Frontal cortex (tissue), 4 donors: ENCODE measurements around the gene UNC13B. TPM values are rescaled to one million over a fixed set of nuclear protein-coding genes. Genes with fewer than 3 reads are reported as not detected.
"Not testable (repeated sequence)": the region's sequence is repeated elsewhere in the genome, so short reads cannot be mapped to it uniquely, and the experiment has no call there.

ENCODE experiments used
- DNase-seq, 2 donors: peaks; one replicate each; pipeline ENCODE4 v3.0.0; 2012; ENCODE audit warnings: low spot score in 2 of 2
- FAIRE-seq: peaks from 2 replicates; lab custom pipeline; 2012; peaks lifted over from hg19 to GRCh38; lab: Jason Lieb, UNC
- total RNA-seq: library from RNA; depleted of rRNA; stranded (reverse); fragments of >200 nt; gene quantifications from one replicate; pipeline ENCODE4 v1.2.3, GENCODE V29; 2014
- donor health status: control.
- donor health status: control.
- donor health status: control.

UNC13B gene
- total RNA-seq, 1 donor from 2014 or later: 17.9 TPM

- FAIRE-seq (no peak), DNase-seq (no peak)
Measured at GRCh38 chr9:35162605-35163315, 951 bp downstream of the UNC13B start.

- FAIRE-seq (no peak), DNase-seq (no peak)
Measured at GRCh38 chr9:35163413-35163812, 1.6 kb downstream of the UNC13B start.

DNA sequence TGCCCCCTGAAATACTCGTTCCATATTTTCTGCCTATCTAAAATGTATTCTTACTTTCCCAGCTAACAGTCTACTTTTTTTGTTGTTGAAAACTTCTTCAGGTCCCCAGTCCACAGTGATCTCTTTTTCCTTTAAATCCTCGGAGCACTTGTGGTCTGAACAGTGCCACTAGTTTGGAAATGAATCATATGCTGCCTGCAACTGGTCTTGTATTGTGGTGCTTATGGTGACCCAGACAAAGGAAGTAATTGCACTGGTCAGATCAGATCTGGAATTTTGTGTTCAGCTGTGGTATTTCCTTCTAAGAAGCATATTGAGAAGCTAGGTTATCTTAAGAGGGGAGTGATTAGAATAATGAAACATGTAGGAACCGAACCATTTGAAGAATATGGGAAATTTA lies 2.9 kb downstream of the UNC13B start:
- no peak for DNase-seq
- no peak for FAIRE-seq

DNA sequence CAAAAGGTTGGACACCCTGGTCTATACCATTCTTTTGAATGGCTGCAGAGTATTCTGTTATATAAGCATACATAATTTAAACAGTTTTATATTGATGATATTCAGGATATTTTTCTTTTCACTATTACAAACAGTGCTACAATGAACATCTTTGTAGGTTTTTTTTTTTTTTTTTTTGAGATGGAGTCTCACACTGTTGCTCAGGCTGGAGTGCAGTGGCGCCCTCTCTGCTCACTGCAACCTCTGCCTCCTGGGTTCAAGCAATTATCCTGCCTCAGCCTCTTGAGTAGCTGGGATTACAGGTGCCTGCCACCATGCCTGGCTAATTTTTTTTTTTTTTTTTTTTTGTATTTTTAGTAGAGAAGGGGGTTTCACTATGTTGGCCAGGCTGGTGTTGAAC lies 5.6 kb downstream of the UNC13B start:
- not testable (repeated sequence) for DNase-seq, FAIRE-seq

DNA sequence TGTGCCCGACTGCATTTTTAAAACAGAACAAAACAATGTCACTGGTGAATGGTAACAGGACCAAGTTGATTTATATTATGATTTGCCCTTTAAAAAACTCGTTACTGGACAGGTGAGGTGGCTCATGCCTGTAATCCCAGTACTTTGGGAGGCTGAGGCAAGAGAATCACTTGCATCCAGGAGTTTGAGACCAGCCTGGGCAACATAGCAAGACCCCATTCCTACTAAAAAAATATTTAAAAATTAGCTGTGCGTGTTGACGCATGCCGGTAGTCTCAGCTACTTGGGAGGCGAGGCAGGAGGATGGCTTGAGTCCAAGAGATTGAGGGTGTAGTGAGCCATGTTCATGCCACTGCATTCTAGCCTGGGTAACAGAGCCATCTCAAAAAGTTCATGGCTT lies 7.2 kb downstream of the UNC13B start:
- DNase-seq (no peak), FAIRE-seq (no peak)

DNA sequence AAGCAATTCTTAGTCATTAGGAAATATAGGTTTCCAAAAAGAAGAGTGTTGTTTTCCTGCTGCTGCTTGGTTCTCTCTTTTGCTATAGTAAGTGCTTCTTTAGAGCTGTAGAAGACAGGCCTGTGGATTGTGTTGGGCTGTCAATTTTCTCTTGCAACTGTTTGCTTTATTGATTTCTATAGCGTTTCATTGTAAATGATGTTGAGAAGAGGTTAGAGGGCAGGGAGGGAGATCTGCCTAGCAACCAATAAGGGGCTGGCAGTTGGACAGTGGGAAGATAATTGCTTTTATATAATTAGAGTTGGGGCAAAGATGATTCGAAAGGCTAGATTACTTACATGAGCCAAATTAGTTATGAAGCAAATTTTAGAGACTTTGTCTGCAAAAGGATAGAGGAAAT lies 11.1 kb downstream of the UNC13B start:
- no peak for FAIRE-seq
- DNase-seq: no peak

DNA sequence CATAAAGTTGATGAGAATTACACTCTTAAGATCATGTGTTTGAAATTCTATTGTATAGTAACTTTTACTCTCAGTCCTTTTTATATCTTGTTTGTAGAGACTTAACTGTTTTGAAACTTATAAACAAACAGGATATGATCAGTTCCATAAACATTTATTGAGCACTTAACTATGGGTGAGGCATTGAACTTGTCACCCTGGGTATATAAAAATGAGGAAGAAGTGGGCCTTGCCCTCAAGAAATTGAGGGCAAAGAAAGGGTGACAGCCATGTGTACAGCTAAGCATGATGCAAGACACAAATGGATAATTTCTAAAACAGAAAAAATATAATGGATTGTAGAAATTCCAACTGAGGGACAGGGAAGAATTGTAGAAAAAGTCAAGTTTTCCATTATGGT lies 15.7 kb downstream of the UNC13B start:
- DNase-seq: no peak
- FAIRE-seq: no peak

GRCh38 chr9:35179347-35180280 lies 17.8 kb downstream of the UNC13B start:
- DNase-seq (no peak), FAIRE-seq (no peak)

- FAIRE-seq: no peak
- no peak for DNase-seq
Measured at GRCh38 chr9:35180801-35181200, 19.0 kb downstream of the UNC13B start.

GRCh38 chr9:35182401-35182800 lies 20.6 kb downstream of the UNC13B start:
- DNase-seq, FAIRE-seq: not testable (repeated sequence)

DNA sequence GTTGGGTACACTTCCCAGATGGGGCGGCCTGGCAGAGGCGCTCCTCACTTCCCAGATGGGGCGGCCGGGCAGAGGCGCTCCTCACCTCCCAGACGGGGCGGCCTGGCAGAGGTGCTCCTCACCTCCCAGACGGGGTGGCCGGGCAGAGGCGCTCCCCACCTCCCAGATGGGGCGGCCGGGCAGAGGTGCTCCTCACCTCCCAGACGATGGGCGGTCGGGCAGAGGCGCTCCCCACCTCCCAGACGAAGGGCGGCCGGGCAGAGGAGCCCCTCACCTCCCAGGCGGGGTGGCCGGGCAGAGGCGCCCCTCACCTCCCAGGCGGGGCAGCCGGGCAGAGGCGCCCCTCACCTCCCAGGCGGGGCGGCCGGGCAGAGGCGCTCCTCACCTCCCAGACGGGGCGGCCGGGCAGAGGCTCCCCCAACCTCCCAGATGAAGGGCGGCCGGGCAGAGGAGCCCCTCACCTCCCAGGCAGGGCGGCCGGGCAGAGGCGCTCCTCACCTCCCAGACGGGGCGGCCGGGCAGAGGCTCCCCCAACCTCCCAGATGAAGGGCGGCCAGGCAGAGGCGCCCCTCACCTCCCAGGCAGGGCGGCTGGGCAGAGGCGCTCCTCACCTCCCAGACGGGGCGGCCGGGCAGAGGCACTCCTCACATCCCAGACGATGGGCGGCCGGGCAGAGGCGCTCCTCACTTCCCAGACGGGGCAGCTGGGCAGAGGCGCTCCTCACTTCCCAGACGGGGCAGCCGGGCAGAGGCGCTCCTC lies 21.4 kb downstream of the UNC13B start:
- not testable (repeated sequence) for DNase-seq, FAIRE-seq

GRCh38 chr9:35183755-35184480 lies 22.1 kb downstream of the UNC13B start:
- FAIRE-seq, DNase-seq: not testable (repeated sequence)

- no peak for DNase-seq
- no peak for FAIRE-seq
Measured at GRCh38 chr9:35186524-35186923, 24.7 kb downstream of the UNC13B start.

- FAIRE-seq: no peak
Measured at GRCh38 chr9:35190203-35190602, 28.4 kb downstream of the UNC13B start.

DNA sequence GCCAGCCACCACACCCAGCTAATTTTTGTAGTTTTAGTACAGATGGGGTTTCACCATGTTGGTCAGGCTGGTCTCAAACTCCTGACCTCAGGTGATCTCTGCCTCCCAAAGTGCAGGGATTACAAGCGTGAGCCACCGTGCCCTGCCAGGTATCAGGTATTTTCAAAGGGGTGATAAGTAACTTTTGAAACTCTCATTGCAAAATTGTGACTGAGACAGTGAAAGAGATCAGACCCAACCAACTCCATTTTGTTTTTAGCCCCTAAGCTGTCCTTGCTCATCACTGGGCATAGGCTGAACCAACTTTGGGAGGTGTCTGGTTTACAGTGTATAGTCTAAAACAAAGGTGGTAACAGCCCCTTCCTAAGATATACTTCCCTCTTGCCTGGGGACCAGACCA lies 29.3 kb downstream of the UNC13B start:
- no peak for FAIRE-seq

More at GRCh38 chr9:35190203-35190602, 28.4 kb downstream of the UNC13B start:
- DNase-seq: no peak

DNA sequence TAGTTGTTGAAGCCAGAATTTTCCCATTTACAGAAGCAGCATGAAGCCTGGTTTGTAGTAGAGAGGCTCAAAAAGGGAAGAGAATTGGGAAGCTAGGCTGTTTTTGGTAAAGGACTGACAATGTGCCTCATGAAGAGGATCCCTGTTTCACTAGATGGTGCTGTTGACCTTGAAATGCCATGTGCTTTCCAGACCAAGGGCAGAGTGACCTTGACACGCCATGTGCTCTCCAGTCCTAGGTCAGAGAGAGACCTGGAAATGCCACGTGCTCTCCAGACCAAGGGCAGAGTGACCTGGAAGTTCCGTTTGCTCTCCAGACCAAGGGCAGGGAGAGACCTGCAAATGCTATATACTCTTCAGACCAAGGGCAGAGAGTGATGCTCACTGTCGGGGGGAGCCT lies 32.0 kb downstream of the UNC13B start:
- no peak for FAIRE-seq
- DNase-seq: no peak

More for the DNA sequence above, 29.3 kb downstream of the UNC13B start:
- DNase-seq: no peak

GRCh38 chr9:35195683-35196082 lies 33.9 kb downstream of the UNC13B start:
- FAIRE-seq (no peak), DNase-seq (no peak)

DNA sequence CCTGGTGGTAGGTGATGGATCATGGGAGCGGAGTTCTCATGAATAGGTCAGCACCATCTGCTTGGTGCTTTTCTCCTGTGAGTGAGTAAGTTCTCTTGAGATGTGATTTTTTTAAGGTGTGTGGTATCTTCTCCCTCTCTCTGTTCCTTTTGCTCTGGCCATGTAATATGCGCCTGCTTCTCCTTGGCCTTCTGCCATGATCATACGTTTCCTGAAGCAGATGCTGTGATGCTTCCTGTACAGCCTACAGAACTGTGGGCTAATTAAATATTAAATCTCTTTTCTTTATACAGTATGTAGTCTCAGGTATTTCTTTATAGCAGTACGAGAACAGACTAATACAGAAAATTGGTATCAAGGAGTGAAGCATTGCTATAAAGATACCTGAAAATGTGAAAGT lies 36.4 kb downstream of the UNC13B start:
- FAIRE-seq (no peak), DNase-seq (no peak)

DNA sequence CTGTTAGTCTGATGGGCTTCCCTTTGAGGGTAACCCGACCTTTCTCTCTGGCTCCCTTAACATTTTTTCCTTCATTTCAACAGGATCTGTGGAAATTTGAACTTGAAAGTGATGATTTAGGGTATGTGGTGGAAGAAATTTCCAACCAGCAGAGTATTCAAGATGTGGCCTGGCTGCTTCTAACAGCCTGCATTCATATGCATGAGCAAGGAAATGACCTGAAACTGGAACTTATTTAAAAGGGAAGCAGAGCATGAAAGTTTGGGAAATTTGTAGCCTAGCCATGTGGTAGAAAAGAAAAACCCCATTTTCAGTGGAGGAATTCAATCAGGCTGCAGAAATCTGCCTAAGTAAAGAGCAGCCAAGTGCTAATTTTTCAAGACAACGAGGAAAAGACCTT lies 41.7 kb downstream of the UNC13B start:
- FAIRE-seq (no peak), DNase-seq (no peak)

DNA sequence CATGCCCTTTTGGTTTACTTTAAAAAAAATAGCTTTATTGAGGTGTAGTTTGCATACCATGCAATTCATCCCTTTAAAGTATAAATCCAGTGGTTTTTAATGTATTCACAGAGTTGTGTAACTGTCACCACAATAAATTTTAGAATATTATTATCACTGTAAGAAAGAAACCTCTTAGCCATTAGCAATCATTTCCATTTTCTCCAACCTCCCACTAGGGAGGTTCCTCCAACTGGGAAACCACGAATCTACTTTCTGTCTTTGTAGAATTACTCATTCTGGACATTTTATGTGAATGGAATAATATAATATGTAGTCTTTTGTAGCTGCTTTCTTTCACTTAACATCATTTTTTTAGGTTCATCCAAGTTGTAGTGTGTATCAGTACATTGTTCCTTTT lies 43.5 kb downstream of the UNC13B start:
- no peak for DNase-seq

More for the DNA sequence above, 43.5 kb downstream of the UNC13B start:
- no peak for FAIRE-seq
